ENCODE results near the gene LRRC41. TPM values are rescaled to one million over a fixed set of nuclear protein-coding genes. Genes with fewer than 3 reads are reported as not detected.
"Not testable (repeated sequence)": the region's sequence is repeated elsewhere in the genome, so short reads cannot be mapped to it uniquely, and the experiment has no call there.

The LRRC41 gene
- polyA plus RNA-seq, 4 donors = 20.8 to 64.3 (median 30.1) TPM

DNA sequence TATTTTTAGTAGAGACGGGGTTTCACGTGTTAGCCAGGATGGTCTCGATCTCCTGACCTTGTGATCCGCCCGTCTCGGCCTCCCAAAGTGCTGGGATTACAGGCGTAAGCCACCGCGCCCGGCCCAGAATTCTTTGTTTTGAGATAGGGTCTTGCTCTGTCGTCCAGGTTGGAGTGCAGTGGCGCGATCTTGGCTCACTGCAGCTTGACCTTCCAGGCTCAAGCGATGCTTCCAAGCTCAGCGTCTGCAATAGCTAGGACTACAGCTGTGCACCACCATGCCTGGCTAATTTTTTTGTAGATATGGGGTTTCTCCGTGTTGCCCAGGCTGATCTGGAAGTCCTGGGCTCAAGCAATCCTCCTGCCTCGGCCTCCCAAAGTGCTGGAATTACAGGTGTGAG is 57.3 kb downstream of the LRRC41 start:
- not testable (repeated sequence) for DNase-seq; H3K4me3 ChIP-seq (ENCODE audit: low read depth in 1 of 3, low read length in 3 of 3); FAIRE-seq; H3K36me3 ChIP-seq (ENCODE audit: control insufficient read depth in 3 of 3, insufficient read depth in 2 of 3, low read depth in 1 of 3, low read length in 3 of 3); H3K27ac ChIP-seq (ENCODE audit: low read depth in 1 of 3, low read length in 2 of 3); H3K9me3 ChIP-seq (ENCODE audit: control insufficient read depth in 2 of 2, insufficient read depth in 1 of 2, low read depth in 1 of 2, low read length in 1 of 2); H3K27me3 ChIP-seq (ENCODE audit: control insufficient read depth in 3 of 3, insufficient read depth in 3 of 3, low read length in 3 of 3)
- H3K4me1 ChIP-seq (ENCODE audit: control insufficient read depth in 3 of 3, insufficient read depth in 2 of 3, low read depth in 1 of 3, low read length in 2 of 3) = peaks cover 3 to 15% (median 4%) of the 10 kb centered on the region in 3 donors
- WGBS, 3 donors = 92 to 94% (median 93%) methylated on average over 16 to 17 of the region's 17 CpGs

DNA sequence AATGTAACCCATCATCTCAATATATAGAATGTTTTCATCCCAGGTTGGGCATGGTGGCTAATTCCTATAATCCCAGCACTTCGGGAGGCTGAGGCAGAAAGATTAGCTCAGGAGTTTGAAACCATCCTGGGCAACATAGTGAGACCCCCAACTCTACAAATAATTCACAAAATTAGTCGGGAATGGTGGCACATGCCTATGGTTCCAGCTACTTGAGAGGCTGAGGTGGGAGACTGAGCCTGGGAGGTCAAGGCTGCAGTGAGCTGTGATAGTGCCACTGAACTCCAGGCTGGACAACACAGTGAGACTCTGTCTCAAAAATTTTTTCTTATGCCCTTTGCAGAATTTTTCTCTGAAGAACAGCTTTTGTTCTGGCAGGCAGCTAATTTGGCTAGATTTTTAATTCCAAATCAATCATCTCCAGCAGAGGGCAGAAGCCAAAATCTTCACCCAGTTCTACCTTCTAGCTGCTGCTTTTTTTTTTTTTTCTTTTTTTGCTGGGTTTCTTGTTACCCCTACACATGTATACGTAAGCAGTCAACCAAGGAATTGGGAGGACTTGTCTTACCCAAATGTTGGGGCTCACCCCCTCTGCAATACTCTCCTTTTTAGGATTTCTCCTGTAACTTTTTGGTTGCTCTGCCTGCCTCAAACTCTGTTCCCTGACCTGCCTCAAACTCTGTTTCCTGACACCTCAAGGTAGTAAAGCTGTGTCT is 58.6 kb downstream of the LRRC41 start:
- H3K27ac ChIP-seq (ENCODE audit: low read depth in 1 of 3, low read length in 2 of 3) = no peak overlapping the region
- DNase-seq = no peak
- H3K27me3 ChIP-seq (ENCODE audit: control insufficient read depth in 3 of 3, insufficient read depth in 3 of 3, low read length in 3 of 3) = no peaks in the 10 kb centered on the region
- H3K4me3 ChIP-seq (ENCODE audit: low read depth in 1 of 3, low read length in 3 of 3) = no peak overlapping the region
- peaks cover 0 to under 1% (median 0%) of the 10 kb centered on the region in 3 donors for H3K36me3 ChIP-seq (ENCODE audit: control insufficient read depth in 3 of 3, insufficient read depth in 2 of 3, low read depth in 1 of 3, low read length in 3 of 3)
- H3K9me3 ChIP-seq (ENCODE audit: control insufficient read depth in 2 of 2, insufficient read depth in 1 of 2, low read depth in 1 of 2, low read length in 1 of 2) = no peaks in the 10 kb centered on the region
- FAIRE-seq = no peak
- peaks cover 3 to 15% (median 4%) of the 10 kb centered on the region in 3 donors for H3K4me1 ChIP-seq (ENCODE audit: control insufficient read depth in 3 of 3, insufficient read depth in 2 of 3, low read depth in 1 of 3, low read length in 2 of 3)
- WGBS, 3 donors = 65 to 76% (median 69%) methylated on average over 3 of the region's 3 CpGs

DNA sequence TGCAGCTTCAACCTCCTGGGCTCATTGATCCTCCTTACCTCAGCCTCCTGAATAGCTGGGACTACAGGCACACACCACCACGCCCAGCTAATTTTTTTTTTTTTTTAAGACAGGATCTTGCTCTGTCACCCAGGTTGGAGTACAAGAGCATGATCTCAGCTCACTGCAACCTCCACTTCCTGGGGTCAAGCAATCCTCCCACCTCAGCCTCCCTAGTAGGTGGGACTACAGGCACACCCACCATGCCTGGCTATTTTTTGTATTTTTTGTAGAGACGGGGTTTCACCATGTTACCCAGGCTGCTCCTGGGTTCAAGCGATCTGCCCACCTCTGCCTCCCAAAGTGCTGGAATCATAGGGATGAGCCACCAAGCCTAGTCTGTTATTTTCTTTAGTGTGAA is 59.6 kb downstream of the LRRC41 start:
- not testable (repeated sequence) for H3K4me3 ChIP-seq (ENCODE audit: low read depth in 1 of 3, low read length in 3 of 3); DNase-seq; H3K27ac ChIP-seq (ENCODE audit: low read depth in 1 of 3, low read length in 2 of 3); H3K27me3 ChIP-seq (ENCODE audit: control insufficient read depth in 3 of 3, insufficient read depth in 3 of 3, low read length in 3 of 3); H3K36me3 ChIP-seq (ENCODE audit: control insufficient read depth in 3 of 3, insufficient read depth in 2 of 3, low read depth in 1 of 3, low read length in 3 of 3); H3K9me3 ChIP-seq (ENCODE audit: control insufficient read depth in 2 of 2, insufficient read depth in 1 of 2, low read depth in 1 of 2, low read length in 1 of 2); FAIRE-seq
- peaks cover 3 to 13% (median 4%) of the 10 kb centered on the region in 3 donors for H3K4me1 ChIP-seq (ENCODE audit: control insufficient read depth in 3 of 3, insufficient read depth in 2 of 3, low read depth in 1 of 3, low read length in 2 of 3)
- 84 to 92% (median 88%) methylated on average over 3 of the region's 3 CpGs for WGBS, 3 donors

DNA sequence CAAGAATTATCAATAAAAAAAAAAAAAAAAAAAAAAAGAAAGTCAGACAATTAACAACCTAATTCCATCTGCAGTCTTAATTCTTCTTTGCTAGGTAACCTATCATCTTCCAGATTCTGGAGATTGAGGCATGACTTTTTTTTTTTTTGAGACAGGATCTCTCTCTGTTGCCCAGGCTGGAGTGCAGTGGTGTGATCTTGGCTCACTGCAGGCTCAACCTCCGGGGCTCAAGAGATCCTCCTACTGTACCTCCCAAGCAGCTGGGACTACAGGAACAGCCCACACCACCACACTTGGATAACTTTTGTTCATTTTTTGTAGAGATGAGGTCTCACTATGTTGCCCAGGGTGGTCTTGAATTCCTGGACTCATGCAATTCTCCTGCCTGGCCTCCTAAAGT is 60.5 kb downstream of the LRRC41 start:
- Histone ChIP-seq H3K36me3 (ENCODE audit: control insufficient read depth in 3 of 3, insufficient read depth in 2 of 3, low read depth in 1 of 3, low read length in 3 of 3) (no peaks in the 10 kb centered on the region), H3K4me3 (ENCODE audit: low read depth in 1 of 3, low read length in 3 of 3) (no peak overlapping the region), H3K4me1 (ENCODE audit: control insufficient read depth in 3 of 3, insufficient read depth in 2 of 3, low read depth in 1 of 3, low read length in 2 of 3) (peaks cover 0 to 4% (median under 1%) of the 10 kb centered on the region in 3 donors), H3K9me3 (ENCODE audit: control insufficient read depth in 2 of 2, insufficient read depth in 1 of 2, low read depth in 1 of 2, low read length in 1 of 2) (peaks cover 0 to 3% of the 10 kb centered on the region in 2 donors), H3K27ac (ENCODE audit: low read depth in 1 of 3, low read length in 2 of 3) (no peak overlapping the region), H3K27me3 (ENCODE audit: control insufficient read depth in 3 of 3, insufficient read depth in 3 of 3, low read length in 3 of 3) (no peaks in the 10 kb centered on the region)
- no peak for DNase-seq
- 62 to 78% (median 75%) methylated on average over 1 of the region's 1 CpG for WGBS, 3 donors
- FAIRE-seq = no peak

DNA sequence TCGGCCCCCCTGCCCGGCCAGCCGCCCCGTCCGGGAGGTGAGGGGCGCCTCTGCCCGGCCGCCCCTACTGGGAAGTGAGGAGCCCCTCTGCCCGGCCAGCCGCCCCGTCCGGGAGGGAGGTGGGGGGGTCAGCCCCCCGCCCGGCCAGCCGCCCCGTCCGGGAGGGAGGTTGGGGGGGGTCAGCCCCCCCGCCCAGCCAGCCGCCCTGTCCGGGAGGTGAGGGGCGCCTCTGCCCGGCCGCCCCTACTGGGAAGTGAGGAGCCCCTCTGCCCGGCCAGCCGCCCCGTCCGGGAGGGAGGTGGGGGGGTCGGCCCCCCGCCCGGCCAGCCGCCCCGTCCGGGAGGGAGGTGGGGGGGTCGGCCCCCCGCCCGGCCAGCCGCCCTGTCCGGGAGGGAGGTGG is 61.7 kb downstream of the LRRC41 start:
- H3K27ac ChIP-seq (ENCODE audit: low read depth in 1 of 3, low read length in 2 of 3); H3K4me3 ChIP-seq (ENCODE audit: low read depth in 1 of 3, low read length in 3 of 3); DNase-seq; H3K4me1 ChIP-seq (ENCODE audit: control insufficient read depth in 3 of 3, insufficient read depth in 2 of 3, low read depth in 1 of 3, low read length in 2 of 3); H3K36me3 ChIP-seq (ENCODE audit: control insufficient read depth in 3 of 3, insufficient read depth in 2 of 3, low read depth in 1 of 3, low read length in 3 of 3); H3K9me3 ChIP-seq (ENCODE audit: control insufficient read depth in 2 of 2, insufficient read depth in 1 of 2, low read depth in 1 of 2, low read length in 1 of 2); H3K27me3 ChIP-seq (ENCODE audit: control insufficient read depth in 3 of 3, insufficient read depth in 3 of 3, low read length in 3 of 3); FAIRE-seq: not testable (repeated sequence)
- WGBS, 3 donors = 84 to 100% (median 91%) methylated on average over 1 to 11 of the region's 38 CpGs

DNA sequence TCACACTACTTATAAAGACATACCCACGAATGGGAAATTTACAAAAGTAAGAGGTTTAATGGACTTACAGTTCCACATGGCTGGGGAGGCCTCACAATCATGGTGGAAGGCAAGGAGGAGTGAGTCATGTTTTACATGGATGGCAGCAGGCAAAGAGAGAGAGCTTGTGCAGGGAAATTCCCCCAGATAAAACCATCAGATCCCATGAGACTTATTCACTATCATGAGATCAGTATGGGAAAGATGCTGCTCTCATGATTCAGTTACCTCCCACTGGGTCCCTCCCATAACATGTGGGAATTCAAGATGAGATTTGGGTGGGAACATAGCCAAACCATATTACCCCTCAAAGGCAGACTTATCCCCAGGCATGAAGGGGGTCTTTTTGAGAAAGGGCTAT is 64.6 kb downstream of the LRRC41 start:
- H3K9me3 ChIP-seq (ENCODE audit: control insufficient read depth in 2 of 2, insufficient read depth in 1 of 2, low read depth in 1 of 2, low read length in 1 of 2); H3K4me3 ChIP-seq (ENCODE audit: low read depth in 1 of 3, low read length in 3 of 3); H3K27me3 ChIP-seq (ENCODE audit: control insufficient read depth in 3 of 3, insufficient read depth in 3 of 3, low read length in 3 of 3); H3K36me3 ChIP-seq (ENCODE audit: control insufficient read depth in 3 of 3, insufficient read depth in 2 of 3, low read depth in 1 of 3, low read length in 3 of 3); DNase-seq; H3K27ac ChIP-seq (ENCODE audit: low read depth in 1 of 3, low read length in 2 of 3); FAIRE-seq; H3K4me1 ChIP-seq (ENCODE audit: control insufficient read depth in 3 of 3, insufficient read depth in 2 of 3, low read depth in 1 of 3, low read length in 2 of 3): not testable (repeated sequence)
- WGBS, 3 donors = 61 to 70% (median 67%) methylated on average over 1 of the region's 1 CpG

DNA sequence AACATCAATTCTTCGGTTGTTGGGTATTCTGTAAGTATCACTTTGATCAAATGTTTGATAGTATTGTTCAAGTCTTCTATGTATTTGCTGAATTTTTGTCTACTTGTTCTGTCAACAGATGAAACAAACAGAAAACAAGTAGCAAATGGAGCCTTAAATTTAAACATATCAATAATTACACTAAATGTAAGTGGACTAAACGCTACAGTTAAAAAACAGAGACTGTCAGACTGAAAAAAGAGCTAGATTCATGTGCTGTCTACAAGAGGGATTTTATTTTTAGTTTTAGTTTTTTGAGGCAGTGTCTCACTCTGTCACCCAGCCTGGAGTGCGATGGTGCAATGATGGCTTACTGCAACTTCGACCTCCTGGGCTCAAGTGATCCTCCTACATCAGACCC is 66.5 kb downstream of the LRRC41 start:
- Histone ChIP-seq H3K27me3 (ENCODE audit: control insufficient read depth in 3 of 3, insufficient read depth in 3 of 3, low read length in 3 of 3) (no peaks in the 10 kb centered on the region), H3K4me1 (ENCODE audit: control insufficient read depth in 3 of 3, insufficient read depth in 2 of 3, low read depth in 1 of 3, low read length in 2 of 3) (no peaks in the 10 kb centered on the region), H3K4me3 (ENCODE audit: low read depth in 1 of 3, low read length in 3 of 3) (no peak overlapping the region), H3K36me3 (ENCODE audit: control insufficient read depth in 3 of 3, insufficient read depth in 2 of 3, low read depth in 1 of 3, low read length in 3 of 3) (no peaks in the 10 kb centered on the region), H3K27ac (ENCODE audit: low read depth in 1 of 3, low read length in 2 of 3) (no peak overlapping the region), H3K9me3 (ENCODE audit: control insufficient read depth in 2 of 2, insufficient read depth in 1 of 2, low read depth in 1 of 2, low read length in 1 of 2) (peaks cover 0 to 7% of the 10 kb centered on the region in 2 donors)
- DNase-seq (no peak), FAIRE-seq (no peak)
- WGBS, 3 donors = 89 to 94% (median 93%) methylated on average over 4 of the region's 4 CpGs

DNA sequence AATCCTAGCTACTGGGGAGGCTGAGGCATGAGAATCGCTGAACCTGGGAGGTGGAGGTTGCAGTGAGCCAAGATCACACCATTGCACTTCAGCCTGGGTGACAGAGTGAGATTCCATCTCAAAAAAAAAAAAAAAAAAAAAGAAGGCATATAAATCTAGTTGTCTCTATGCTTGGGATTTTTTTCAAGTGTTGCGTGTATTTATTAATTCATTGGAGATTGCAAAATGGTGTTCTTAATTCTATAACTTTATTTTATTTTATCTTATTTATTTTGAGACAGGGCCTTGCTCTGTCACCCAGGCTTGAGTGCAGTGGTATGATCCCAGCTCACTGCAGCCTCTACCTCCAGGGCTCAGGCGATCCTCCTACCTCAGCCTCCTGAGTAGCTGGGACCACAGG is 72.2 kb downstream of the LRRC41 start:
- not testable (repeated sequence) for H3K4me3 ChIP-seq (ENCODE audit: low read depth in 1 of 3, low read length in 3 of 3); FAIRE-seq; H3K4me1 ChIP-seq (ENCODE audit: control insufficient read depth in 3 of 3, insufficient read depth in 2 of 3, low read depth in 1 of 3, low read length in 2 of 3); DNase-seq; H3K9me3 ChIP-seq (ENCODE audit: control insufficient read depth in 2 of 2, insufficient read depth in 1 of 2, low read depth in 1 of 2, low read length in 1 of 2); H3K27me3 ChIP-seq (ENCODE audit: control insufficient read depth in 3 of 3, insufficient read depth in 3 of 3, low read length in 3 of 3); H3K36me3 ChIP-seq (ENCODE audit: control insufficient read depth in 3 of 3, insufficient read depth in 2 of 3, low read depth in 1 of 3, low read length in 3 of 3); H3K27ac ChIP-seq (ENCODE audit: low read depth in 1 of 3, low read length in 2 of 3)
- 96 to 99% (median 98%) methylated on average over 3 of the region's 3 CpGs for WGBS, 3 donors

Measured in small intestine (tissue), 7 donors.